ENCODE results near the gene APOM.

- TF ChIP-seq POLR2AphosphoS5 (IDR thresholded peaks at IDR 0.05; ENCODE audit: low read depth, low read length) (no peak), POLR2A (IDR thresholded peaks at IDR 0.05; ENCODE audit: low read depth, low read length) (no peak), TAF1 (IDR thresholded peaks at IDR 0.05; ENCODE audit: low read depth, low read length) (no peak), SPI1 (IDR thresholded peaks at IDR 0.05; ENCODE audit: low read depth, low read length) (no peak)
These were observed 14.0 kb downstream of the APOM start, which contains the start of gene LY6G5B for GRCh38 chr6:31669676-31670075.

Measured in GM12891 (cell line).